GM18526 (cell line): ENCODE results near the gene NTM.

Source experiments
- POLR2A ChIP-seq: IDR thresholded peaks from 3 replicates; pipeline ENCODE4 v1.6.1; 2011; ENCODE audit not compliant: insufficient read length; ENCODE audit errors: extremely low read depth

The NTM gene

DNA sequence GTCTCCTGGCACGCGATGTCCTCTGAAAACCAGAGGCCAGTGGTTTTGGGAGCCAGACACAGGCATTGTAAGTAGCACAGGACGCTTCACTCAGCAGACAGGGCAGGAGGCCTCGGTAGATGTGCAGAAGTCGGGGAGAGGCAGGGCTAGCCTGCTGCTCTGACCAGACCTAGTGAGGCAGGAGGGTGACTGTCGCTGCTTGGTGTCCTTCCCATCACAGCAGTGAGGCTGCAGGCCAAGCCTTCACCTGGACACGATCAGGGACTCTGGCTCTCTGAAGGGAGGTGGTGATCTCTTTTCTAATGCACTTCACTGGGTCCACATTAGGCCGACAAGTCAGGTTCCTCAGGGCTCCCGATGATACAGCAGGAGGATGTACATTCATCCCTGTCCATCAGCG is 583.7 kb downstream of the NTM start:
- no peak for TF ChIP-seq POLR2A

DNA sequence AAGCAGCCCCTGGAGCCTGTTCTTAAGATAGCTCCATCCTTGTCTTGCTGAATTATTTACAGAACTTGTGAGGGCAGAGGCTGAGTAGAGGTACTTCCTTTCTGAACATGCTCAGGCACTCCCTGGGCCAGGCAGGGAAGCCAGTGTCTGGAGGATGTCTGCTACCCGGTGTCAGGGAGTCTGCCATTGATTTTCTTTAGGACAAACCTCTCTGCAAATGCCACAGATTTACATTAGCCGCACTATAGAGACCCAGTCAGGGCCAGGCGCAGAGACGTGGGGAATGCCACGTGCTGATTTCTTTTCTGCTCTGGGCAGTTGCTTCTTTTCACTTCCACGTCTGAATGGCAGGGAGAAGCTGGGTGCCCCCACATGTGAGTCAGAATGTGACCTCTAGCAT is 585.5 kb downstream of the NTM start:
- no peak for TF ChIP-seq POLR2A

DNA sequence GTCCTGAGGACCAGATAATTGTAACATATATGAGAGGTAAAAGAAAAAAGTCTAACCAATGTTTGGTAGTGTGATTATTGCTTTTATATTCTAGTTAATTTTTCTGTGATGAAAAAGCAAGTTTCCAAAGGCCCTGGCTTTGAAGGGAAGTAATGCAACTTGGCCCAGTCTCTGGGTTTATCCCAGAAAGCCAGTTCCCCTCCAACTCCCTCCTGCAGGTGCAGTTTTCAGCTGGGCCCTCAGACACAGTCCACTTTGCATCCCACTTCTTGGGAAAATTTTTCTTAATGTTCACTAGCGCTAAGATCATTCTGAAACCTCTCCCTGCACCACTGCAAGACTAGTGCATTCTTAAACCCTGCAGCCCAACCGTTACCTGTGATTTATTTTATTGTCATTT is 586.8 kb downstream of the NTM start:
- TF ChIP-seq POLR2A = no peak

DNA sequence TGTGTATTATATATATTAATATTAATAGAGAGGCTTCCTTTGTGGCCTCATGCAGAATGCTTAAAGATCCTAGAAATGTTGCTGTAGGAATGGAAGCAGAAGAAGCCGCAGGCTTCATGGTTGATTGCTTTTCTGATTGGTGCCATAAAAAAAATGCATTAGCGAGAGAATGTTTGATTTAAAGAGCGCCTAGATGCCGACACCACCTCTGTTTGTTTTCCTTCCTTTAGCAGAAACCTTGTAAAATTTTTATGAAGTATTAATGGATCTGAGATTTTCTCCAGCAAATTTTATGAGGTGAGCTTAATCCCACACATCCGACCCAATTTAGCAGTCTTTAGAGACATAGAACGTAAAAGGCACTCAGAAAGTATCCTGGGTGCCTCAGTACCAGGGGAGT is 587.5 kb downstream of the NTM start:
- TF ChIP-seq POLR2A = no peak

DNA sequence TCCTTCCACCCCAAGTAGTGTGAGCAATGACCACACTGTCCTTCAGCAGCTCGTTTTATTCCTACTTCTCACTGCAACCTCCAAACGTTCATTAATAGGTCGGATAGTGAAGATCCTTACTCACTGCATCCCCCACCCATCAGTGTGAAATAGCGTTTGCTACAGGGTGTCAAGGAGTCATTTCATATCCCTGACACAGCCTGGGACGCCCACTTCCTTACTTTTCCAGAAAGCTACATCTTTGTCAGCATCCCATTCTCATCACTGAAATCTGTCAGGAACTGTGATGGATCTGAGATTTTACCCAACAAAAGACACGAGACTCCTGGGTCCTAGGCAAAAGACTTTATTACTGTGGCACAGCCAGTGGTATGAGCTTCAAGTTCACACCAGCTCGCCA is 592.4 kb downstream of the NTM start:
- no peak for TF ChIP-seq POLR2A

- no peak for TF ChIP-seq POLR2A
These were observed 594.5 kb downstream of the NTM start for GRCh38 chr11:131964698-131965483.

- TF ChIP-seq POLR2A = no peak
These were observed 595.1 kb downstream of the NTM start for GRCh38 chr11:131965504-131965903.

DNA sequence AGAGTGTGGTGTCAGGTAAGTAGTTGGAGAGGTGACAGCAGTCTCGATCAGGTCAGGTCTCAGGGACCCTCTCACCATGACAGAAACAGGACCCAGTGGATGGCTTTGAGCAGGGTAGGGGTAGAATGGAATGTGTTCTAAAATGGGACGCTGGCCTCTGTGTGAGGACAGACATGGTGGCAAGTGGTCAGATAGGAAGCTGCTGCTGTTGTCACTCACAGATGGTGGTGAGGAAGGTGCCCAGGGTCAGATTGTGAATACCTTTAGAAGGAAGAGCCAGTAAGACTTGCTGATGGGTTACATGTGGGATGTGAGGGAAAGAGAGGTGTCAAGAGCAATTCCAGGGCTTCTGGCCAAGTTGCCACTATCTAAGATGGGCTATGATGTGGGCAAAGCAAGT is 596.3 kb downstream of the NTM start:
- TF ChIP-seq POLR2A = no peak

DNA sequence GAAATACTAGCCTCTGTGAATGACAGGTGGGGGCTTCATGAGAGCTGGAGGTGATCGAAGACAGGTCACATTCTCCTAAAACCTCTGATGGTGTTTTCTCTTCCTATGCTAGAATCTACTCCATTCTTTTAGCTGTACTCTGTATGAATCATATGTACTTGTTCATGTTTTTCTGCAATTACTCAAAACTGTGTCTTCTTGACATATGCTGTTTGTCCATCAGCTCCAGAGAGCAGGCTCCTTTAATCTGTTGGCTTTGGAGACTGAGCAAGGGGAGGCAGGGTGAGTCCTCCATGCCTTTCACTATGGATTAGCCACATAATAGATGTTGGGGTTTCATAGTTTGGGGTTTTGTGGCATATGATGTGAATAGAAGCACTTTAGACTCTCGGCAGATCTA is 598.8 kb downstream of the NTM start:
- no peak for TF ChIP-seq POLR2A

- no peak for TF ChIP-seq POLR2A
These were observed 602.6 kb downstream of the NTM start for GRCh38 chr11:131973061-131973460.

- no peak for TF ChIP-seq POLR2A
These were observed 605.2 kb downstream of the NTM start for GRCh38 chr11:131975619-131976018.

- no peak for TF ChIP-seq POLR2A
These were observed 605.6 kb downstream of the NTM start for GRCh38 chr11:131976021-131976420.

- TF ChIP-seq POLR2A = no peak
These were observed 606.8 kb downstream of the NTM start for GRCh38 chr11:131977231-131977630.

GRCh38 chr11:131977854-131978253 is 607.4 kb downstream of the NTM start:
- TF ChIP-seq POLR2A = no peak

GRCh38 chr11:131978351-131978750 is 607.9 kb downstream of the NTM start:
- TF ChIP-seq POLR2A = no peak

- no peak for TF ChIP-seq POLR2A
These were observed 608.9 kb downstream of the NTM start for GRCh38 chr11:131979364-131979763.

DNA sequence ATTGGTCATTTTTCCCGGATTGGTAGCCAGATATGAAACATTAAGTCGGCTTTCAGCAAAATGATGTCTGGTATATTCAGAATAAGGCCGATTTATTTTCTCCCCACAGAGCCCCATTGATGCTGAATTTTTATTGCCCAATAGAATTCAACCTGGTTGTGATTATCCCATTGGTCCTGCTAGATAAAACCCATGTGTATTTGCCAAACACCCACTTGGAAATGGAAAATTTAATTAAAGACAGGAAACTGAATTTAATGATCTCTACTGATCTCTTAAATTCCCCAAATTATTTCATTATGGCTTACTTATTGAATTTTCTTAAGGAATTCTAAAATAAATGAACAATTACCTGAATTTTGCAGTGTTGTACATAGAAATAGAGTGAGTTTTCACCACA is 609.8 kb downstream of the NTM start:
- no peak for TF ChIP-seq POLR2A
